H1 (cell line): ENCODE data around the gene TSEN54. TPM values are rescaled to one million over a fixed set of nuclear protein-coding genes. Genes with fewer than 3 reads are reported as not detected.
A peak's percentile ranks its signal among the peaks of the same experiment; 100 is the strongest.

ENCODE experiments used
- CTCF ChIA-PET: fragments of 300-600 bp; sonication (Branson Sonifier 250); formaldehyde crosslinking; loops from one replicate; lab custom pipeline; 2021; ENCODE audit not compliant: partially characterized antibody; lab: Charles Lee
- POLR2A ChIA-PET: fragments of 300-600 bp; sonication (Branson Sonifier 250); formaldehyde crosslinking; loops from one replicate; lab custom pipeline; 2021; ENCODE audit warnings: inconsistent platforms; ENCODE audit not compliant: partially characterized antibody; lab: Charles Lee
- DNase-seq, 2 experiments: peaks; one replicate each; pipeline versions ENCODE4 v3.0.0 to v3.0.0-alpha.2; 2010 to 2022; ENCODE audit warnings: low spot score in 2 of 2, low read depth in 1 of 2, mixed read lengths in 1 of 2
- FAIRE-seq: peaks from 2 replicates; lab custom pipeline; 2011; peaks lifted over from hg19 to GRCh38; lab: Jason Lieb, UNC
- H2AFZ ChIP-seq: 2 replicates; pipeline ENCODE4 v1.8.1; 2012; ENCODE audit warnings: low read length, inconsistent platforms
- H2AK5ac ChIP-seq: 2 replicates; pipeline ENCODE4 v1.6.1; 2013; ENCODE audit warnings: low read depth, low read length
- H2BK120ac ChIP-seq: replicated peaks from 2 replicates; pipeline ENCODE3; 2013; ENCODE audit warnings: low read depth, low read length, inconsistent platforms
- H2BK12ac ChIP-seq: 2 replicates; pipeline ENCODE4 v1.6.1; 2013; ENCODE audit warnings: low read depth, low read length
- H2BK15ac ChIP-seq: 2 replicates; pipeline ENCODE4 v1.6.1; 2013; ENCODE audit warnings: low read length
- H2BK20ac ChIP-seq: 2 replicates; pipeline ENCODE4 v1.6.1; 2013; ENCODE audit warnings: low read length
- H2BK5ac ChIP-seq: 2 replicates; pipeline ENCODE4 v1.6.1; 2013; ENCODE audit warnings: low read depth, low read length
- H3K14ac ChIP-seq: 2 replicates; pipeline ENCODE4 v1.6.1; 2013; ENCODE audit warnings: inconsistent platforms; ENCODE audit not compliant: insufficient read length
- H3K18ac ChIP-seq: 2 replicates; pipeline ENCODE4 v1.6.1; 2013; ENCODE audit warnings: low read length; ENCODE audit errors: extremely low read depth
- H3K23ac ChIP-seq: 2 replicates; pipeline ENCODE4 v1.6.1; 2013; ENCODE audit warnings: inconsistent platforms; ENCODE audit not compliant: insufficient read length
- H3K23me2 ChIP-seq: 2 replicates; pipeline ENCODE4 v1.6.1; 2013; ENCODE audit warnings: low read depth, low read length
- H3K27ac ChIP-seq: 2 replicates; pipeline ENCODE4 v1.6.1; 2011; ENCODE audit warnings: low read depth, low read length, inconsistent platforms
- H3K27me3 ChIP-seq, 4 experiments: replicated peaks in 1 of 4; 1 replicate in 1 of 4; 2 replicates in 3 of 4; pipeline versions ENCODE4 v1.6.1 to v1.8.1; 2011 to 2013; ENCODE audit warnings: low read length in 3 of 4, mild to moderate bottlenecking in 3 of 4, inconsistent platforms in 2 of 4, mixed read lengths in 2 of 4, moderate library complexity in 1 of 4; ENCODE audit not compliant: control insufficient read depth in 3 of 4, insufficient read depth in 3 of 4; ENCODE audit errors: extremely low read depth in 1 of 4
- H3K36me3 ChIP-seq, 4 experiments: 2 replicates each; pipeline versions ENCODE4 v1.6.1 to v1.8.1; 2011 to 2013; ENCODE audit warnings: mild to moderate bottlenecking in 4 of 4, low read length in 3 of 4, moderate library complexity in 2 of 4, control low read depth in 1 of 4, inconsistent platforms in 1 of 4; ENCODE audit not compliant: insufficient read depth in 4 of 4, control insufficient read depth in 2 of 4
- H3K4ac ChIP-seq: replicated peaks from 2 replicates; pipeline ENCODE3; 2013; ENCODE audit warnings: low read length, low read depth, mixed read lengths, inconsistent platforms; ENCODE audit not compliant: insufficient read length
- H3K4me1 ChIP-seq, 4 experiments: replicated peaks in 1 of 4; 1 replicate in 1 of 4; 2 replicates in 3 of 4; pipeline versions ENCODE4 v1.6.1 to v1.8.1; 2011 to 2013; ENCODE audit warnings: low read length in 3 of 4, inconsistent platforms in 2 of 4, mixed read lengths in 1 of 4; ENCODE audit not compliant: insufficient read depth in 4 of 4, control insufficient read depth in 3 of 4
- H3K4me2 ChIP-seq, 2 experiments: 2 replicates each; pipeline versions ENCODE4 v1.6.1 to v1.8.1; 2011 to 2013; ENCODE audit warnings: low read depth in 2 of 2, low read length in 2 of 2, control low read depth in 1 of 2, inconsistent platforms in 1 of 2, mild to moderate bottlenecking in 1 of 2; ENCODE audit not compliant: insufficient read depth in 1 of 2
- H3K4me3 ChIP-seq, 4 experiments: fragments of 200-600, 300-600 bp in 1 of 4; sonication (generic), shearing (Covaris generic), sonication (Bioruptor Twin) in 1 of 4; 2 replicates each; pipeline versions ENCODE4 v1.5.1 to v1.8.1; 2011 to 2016; ENCODE audit warnings: low read length in 4 of 4, low read depth in 3 of 4, control low read depth in 2 of 4, inconsistent platforms in 2 of 4, mild to moderate bottlenecking in 2 of 4, mixed read lengths in 1 of 4, moderate library complexity in 1 of 4; ENCODE audit not compliant: insufficient read depth in 2 of 4; ENCODE audit errors: extremely low read depth in 1 of 4
- H3K56ac ChIP-seq: replicated peaks from 2 replicates; pipeline ENCODE3; 2013; ENCODE audit warnings: low read depth, mild to moderate bottlenecking, mixed read lengths, low read length, inconsistent platforms; ENCODE audit not compliant: insufficient read length
- H3K79me1 ChIP-seq: 2 replicates; pipeline ENCODE4 v1.6.1; 2013; ENCODE audit warnings: low read depth, low read length, control low read depth
- H3K79me2 ChIP-seq, 2 experiments: 2 replicates each; pipeline versions ENCODE4 v1.6.1 to v1.8.1; 2012 to 2013; ENCODE audit warnings: low read length in 2 of 2, mild to moderate bottlenecking in 2 of 2, inconsistent platforms in 1 of 2; ENCODE audit not compliant: insufficient read depth in 2 of 2, control insufficient read depth in 1 of 2
- H3K9ac ChIP-seq, 4 experiments: replicated peaks in 1 of 4; 1 replicate in 1 of 4; 2 replicates in 3 of 4; pipeline versions ENCODE4 v1.6.1 to v1.8.1; 2011 to 2013; ENCODE audit warnings: low read depth in 3 of 4, low read length in 3 of 4, control low read depth in 2 of 4, mild to moderate bottlenecking in 2 of 4, moderate library complexity in 2 of 4, inconsistent platforms in 1 of 4; ENCODE audit errors: extremely low read depth in 1 of 4
- H3K9me3 ChIP-seq, 2 experiments: 2 replicates each; pipeline versions ENCODE4 v1.6.1 to v1.8.1; 2012 to 2013; ENCODE audit warnings: mild to moderate bottlenecking in 2 of 2, moderate library complexity in 2 of 2, control low read depth in 1 of 2, inconsistent platforms in 1 of 2, low read depth in 1 of 2, low read length in 1 of 2, mixed read lengths in 1 of 2; ENCODE audit not compliant: insufficient read depth in 2 of 2
- H4K20me1 ChIP-seq, 2 experiments: replicated peaks in 1 of 2; 2 replicates each; pipeline versions ENCODE3 to v1.8.1; 2011 to 2013; ENCODE audit warnings: inconsistent platforms in 2 of 2, low read length in 2 of 2, mild to moderate bottlenecking in 1 of 2; ENCODE audit not compliant: insufficient read depth in 2 of 2, control insufficient read depth in 1 of 2
- H4K5ac ChIP-seq: 2 replicates; pipeline ENCODE4 v1.6.1; 2013; ENCODE audit warnings: low read length, low read depth, mixed read lengths, inconsistent platforms; ENCODE audit not compliant: insufficient read length
- H4K8ac ChIP-seq: 2 replicates; pipeline ENCODE4 v1.8.0; 2013; ENCODE audit warnings: mild to moderate bottlenecking, moderate library complexity, low read length, inconsistent platforms; ENCODE audit not compliant: insufficient read depth; ENCODE audit errors: extremely low read depth
- H4K91ac ChIP-seq: replicated peaks from 2 replicates; pipeline ENCODE3; 2013; ENCODE audit warnings: low read length, mixed read lengths, inconsistent platforms; ENCODE audit not compliant: insufficient read length
- CTBP2 ChIP-seq: IDR thresholded peaks from 2 replicates; pipeline ENCODE4 v1.7.0; 2011; ENCODE audit warnings: borderline replicate concordance, mild to moderate bottlenecking, moderate library complexity, mixed read lengths, low read length; ENCODE audit not compliant: insufficient read depth, insufficient read length
- CTCF ChIP-seq, 3 experiments: IDR thresholded peaks; 1 replicate in 2 of 3; 2 replicates in 1 of 3; pipeline versions ENCODE4 v1.5.1 to v1.6.1; 2011; ENCODE audit warnings: low read length in 3 of 3, mild to moderate bottlenecking in 3 of 3, inconsistent platforms in 2 of 3, low read depth in 1 of 3, moderate library complexity in 1 of 3; ENCODE audit not compliant: insufficient read depth in 1 of 3; ENCODE audit errors: control extremely low read depth in 1 of 3
- GABPA ChIP-seq: IDR thresholded peaks from 2 replicates; pipeline ENCODE4 v1.6.1; 2011; ENCODE audit warnings: mild to moderate bottlenecking, low read length, moderate library complexity, borderline replicate concordance; ENCODE audit not compliant: insufficient read depth
- HDAC6 ChIP-seq: IDR thresholded peaks from one replicate; pipeline ENCODE4 v1.7.1; 2012; ENCODE audit warnings: low read depth, mild to moderate bottlenecking, inconsistent platforms, low read length, moderate library complexity
- JUND ChIP-seq: IDR thresholded peaks from 2 replicates; pipeline ENCODE4 v1.6.1; 2011; ENCODE audit warnings: mild to moderate bottlenecking, improper control_type of control experiment, low read length
- SUZ12 ChIP-seq: fragments of 200-600 bp; sonication (generic); IDR thresholded peaks from 2 replicates; pipeline ENCODE4 v1.6.1; 2012; ENCODE audit warnings: mild to moderate bottlenecking, inconsistent platforms, low read length, moderate library complexity, mixed read lengths
- USF2 ChIP-seq: IDR thresholded peaks from 2 replicates; pipeline ENCODE4 v1.6.1; 2011; ENCODE audit warnings: low read length, improper control_type of control experiment
- WGBS, 2 experiments: shearing (Covaris generic) in 1 of 2; methylation state at CpG; one replicate each; pipeline versions ENCODE4 v1.1.6 to v1.1.7; 2013 to 2015; ENCODE audit warnings: low lambda C conversion rate in 2 of 2, mixed read lengths in 2 of 2, inconsistent platforms in 1 of 2, low coverage in 1 of 2, missing lambda C conversion rate in 1 of 2; ENCODE audit not compliant: insufficient replicate concordance in 2 of 2, insufficient coverage in 1 of 2, insufficient read length in 1 of 2; ENCODE audit errors: extremely low coverage in 1 of 2, missing lambda C conversion rate in 1 of 2; 5-methylcytosine and 5-hydroxymethylcytosine counted together
- polyA plus RNA-seq, 7 experiments: library from polyadenylated mRNA; depleted of rRNA in 3 of 7; stranded (reverse) in 5 of 7; unstranded in 2 of 7; fragments of >200 nt in 5 of 7; fragments of 200-250 nt in 2 of 7; gene quantifications; 1 replicate in 5 of 7; 2 replicates in 1 of 7; 4 replicates in 1 of 7; pipeline versions ENCODE4 v1.2.1 to v1.2.3, GENCODE V29; 2011 to 2013; ENCODE audit warnings: missing spikeins in 2 of 7, mixed read lengths in 2 of 7
- total RNA-seq: library from RNA; stranded (reverse); fragmentation: NEBNext Ultra II Directional; extraction: Animal tissue kit (Norgen Biotek cat#: 25700); gene quantifications from 2 replicates; pipeline ENCODE4 v1.2.1, GENCODE V29; 2021

Gene TSEN54
- total and polyA plus RNA-seq, 2 of the 8 experiments (the other 6 are each of a cell fraction or from before 2014, with no cell fraction given) = 43.6 to 60.3 TPM

DNA sequence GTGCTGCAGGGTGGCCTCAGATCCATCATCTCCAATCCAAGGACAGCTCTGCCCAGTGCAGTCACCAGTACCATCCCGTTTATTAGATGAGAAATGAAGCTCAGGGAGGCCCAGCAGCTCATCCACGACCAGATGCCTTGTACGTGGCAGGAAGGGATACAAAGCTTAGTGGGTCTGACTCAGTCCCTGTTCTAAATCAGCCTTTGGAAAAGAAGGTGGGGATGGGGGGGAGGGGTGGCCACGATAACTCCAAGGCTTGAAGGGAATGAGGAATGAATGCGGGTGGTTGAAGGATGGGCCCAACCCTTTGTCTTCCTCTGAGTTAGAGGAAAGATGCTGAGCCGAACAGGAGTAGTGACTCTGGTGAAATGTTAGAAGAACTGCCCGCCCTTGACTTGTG lies 34.9 kb downstream of the TSEN54 start:
- H4K5ac ChIP-seq = peak overlapping the region; percentile 21
- no peak overlapping the region for H3K4me3 ChIP-seq
- H2AFZ ChIP-seq = no peak overlapping the region
- no peak overlapping the region for H3K4ac ChIP-seq
- no peak overlapping the region for H3K14ac ChIP-seq
- peak overlapping the region; percentile 36 to 48; a peak in 3 of 4 replicates for H3K4me2 ChIP-seq
- H3K23me2 ChIP-seq = peaks cover 1% of the 10 kb centered on the region; the same call in 1 of the 2 replicates
- no peak overlapping the region for H2BK5ac ChIP-seq
- ChIA-PET POLR2A (interaction anchor here (1.0 kb wide), 2 partner anchors 16 to 19 kb away, joined by 3 read pairs; no protein-coding TSS in a partner anchor), CTCF (interaction anchor here (0.6 to 3.9 kb wide), 8 partner anchors 9 to 50 kb away, joined by 3 to 27 read pairs (median 4); partner anchors contain the start of gene TSEN54)
- no peak overlapping the region for H2BK15ac ChIP-seq
- no peaks in the 10 kb centered on the region for H3K79me1 ChIP-seq
- peaks cover 10 to 22% (median 13%) of the 10 kb centered on the region in 4 experiments for H3K4me1 ChIP-seq
- FAIRE-seq (no peak), DNase-seq (no peak)
- no peaks in the 10 kb centered on the region for H3K79me2 ChIP-seq
- H3K56ac ChIP-seq = no peak overlapping the region
- no peak overlapping the region for H3K27ac ChIP-seq
- no peak overlapping the region for H2BK12ac ChIP-seq
- no peaks in the 10 kb centered on the region for H3K9me3 ChIP-seq
- H2BK120ac ChIP-seq = no peak overlapping the region
- TF ChIP-seq USF2 (no peak), CTBP2 (no peak), GABPA (no peak), HDAC6 (no peak), SUZ12 (no peak), CTCF (IDR thresholded peaks at IDR 0.05; ENCODE audit: control extremely low read depth in 1 of 3, insufficient read depth in 1 of 3, low read depth in 1 of 3, low read length in 3 of 3) (no peak), JUND (no peak)
- H2AK5ac ChIP-seq = no peak overlapping the region
- no peaks in the 10 kb centered on the region for H3K36me3 ChIP-seq
- no peak overlapping the region for H3K23ac ChIP-seq
- WGBS, 2 experiments = 75% methylated on average over 6 of the region's 7 CpGs; no CpG with 5 or more reads in 1 of the 2 experiments
- H4K8ac ChIP-seq = no peak overlapping the region
- no peak overlapping the region for H3K18ac ChIP-seq
- no peak overlapping the region for H4K91ac ChIP-seq
- H4K20me1 ChIP-seq = no peaks in the 10 kb centered on the region
- H2BK20ac ChIP-seq = no peak overlapping the region
- H3K9ac ChIP-seq = no peak overlapping the region
- no peaks in the 10 kb centered on the region for H3K27me3 ChIP-seq
